HG02884 (cell line): ENCODE measurements around the gene NUBP1.

ENCODE experiments used
- ATAC-seq: cut with Tn5 transposase; IDR thresholded peaks from one replicate; pipeline ENCODE4 v1.9.1; 2021; ENCODE audit warnings: mild to moderate bottlenecking, moderate library complexity; ENCODE audit not compliant: unreplicated experiment

NUBP1 gene

DNA sequence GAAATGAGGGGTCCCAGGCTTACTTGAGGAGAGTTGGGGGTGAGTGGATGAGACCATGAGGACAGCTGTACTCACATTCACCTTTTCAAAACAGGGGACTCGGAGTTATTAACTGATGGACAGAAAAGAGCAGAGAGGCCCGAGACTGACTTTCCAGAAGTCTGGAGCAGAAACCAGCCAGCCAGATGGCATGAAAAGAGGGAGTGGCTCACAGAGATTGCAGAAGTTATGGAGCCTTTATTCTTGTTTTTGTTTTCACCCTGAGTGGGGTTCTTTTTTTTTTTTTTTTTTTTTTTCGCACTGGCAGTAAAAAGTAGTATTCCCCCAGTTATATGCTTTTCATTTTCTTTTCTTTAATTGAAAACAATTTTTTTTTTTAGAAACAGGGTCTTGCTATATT lies 56.1 kb downstream of the NUBP1 start:
- no peak for ATAC-seq

DNA sequence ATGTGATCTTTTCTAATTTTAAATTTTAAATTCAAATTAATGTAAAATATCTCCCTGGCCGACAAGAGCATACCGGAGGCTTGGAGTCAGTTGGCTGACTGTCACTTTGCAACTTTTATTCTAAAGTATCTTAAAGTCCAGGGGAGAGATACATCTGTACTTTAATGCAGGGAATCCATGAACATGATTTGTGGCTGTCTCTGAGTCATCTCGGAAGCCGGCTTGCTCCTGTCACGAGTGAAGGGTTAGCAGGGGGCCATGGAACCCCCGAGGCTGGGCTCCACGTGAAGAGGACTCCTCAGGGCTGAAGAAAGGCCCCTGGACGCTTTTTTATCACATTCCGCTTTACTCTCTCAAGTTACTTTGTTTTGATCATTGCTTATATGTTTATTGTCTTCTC lies 61.7 kb downstream of the NUBP1 start:
- ATAC-seq: no peak

DNA sequence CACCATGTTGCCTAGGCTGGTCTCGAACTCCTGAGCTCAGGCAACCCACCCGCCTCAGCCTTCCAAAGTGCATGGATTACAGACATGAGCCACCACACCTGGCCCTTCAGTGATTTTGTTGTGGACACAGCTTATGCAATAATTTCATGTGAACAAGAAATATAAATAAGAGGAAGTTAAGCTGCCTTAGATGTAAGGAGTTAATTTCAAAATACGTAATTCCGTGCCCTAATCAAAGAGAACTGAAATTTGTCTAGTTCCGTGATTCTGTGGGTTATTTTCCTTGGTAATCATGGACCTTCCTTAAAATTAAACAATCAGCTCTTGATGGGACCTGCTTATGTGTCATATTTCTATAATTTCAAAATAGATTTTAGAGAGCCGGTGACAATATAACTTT lies 63.1 kb downstream of the NUBP1 start:
- ATAC-seq: no peak

DNA sequence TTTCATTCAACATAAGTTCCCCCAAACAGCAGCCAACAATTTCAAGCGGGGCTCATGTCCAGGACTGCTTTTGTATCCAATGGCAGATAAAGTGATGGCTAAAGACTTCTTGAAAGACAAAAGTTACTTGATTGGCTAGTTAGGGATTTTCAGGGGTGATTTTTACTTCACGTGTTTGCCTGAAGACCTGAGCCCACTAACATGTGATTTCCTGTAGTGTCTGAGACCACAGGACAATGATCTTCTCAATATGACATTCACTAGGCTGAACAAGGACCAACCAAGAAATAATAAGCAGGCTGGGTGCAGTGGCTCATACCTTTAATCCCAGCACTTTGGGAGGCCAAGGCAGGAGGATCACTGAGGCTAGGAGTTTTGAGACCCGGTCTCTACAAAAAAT lies 64.6 kb downstream of the NUBP1 start:
- no peak for ATAC-seq

DNA sequence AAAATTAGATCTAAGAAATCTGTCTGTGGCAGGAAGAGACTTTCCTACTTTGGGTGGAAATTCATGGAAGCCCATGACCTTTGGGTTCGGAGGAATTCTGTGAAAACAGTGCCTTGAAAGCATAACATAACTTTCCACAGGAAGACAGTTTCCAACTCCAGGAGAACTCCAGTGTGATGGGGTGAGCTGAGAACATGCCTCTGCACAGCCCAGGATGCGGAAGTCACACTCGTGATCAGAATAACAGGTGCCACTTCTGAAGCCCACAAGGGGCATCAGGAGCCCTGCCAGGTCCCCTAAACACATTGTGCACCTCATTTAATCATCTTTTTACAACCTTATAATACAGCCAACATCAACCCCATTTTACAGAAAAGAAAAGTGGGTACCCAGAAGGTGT lies 65.2 kb downstream of the NUBP1 start:
- no peak for ATAC-seq

DNA sequence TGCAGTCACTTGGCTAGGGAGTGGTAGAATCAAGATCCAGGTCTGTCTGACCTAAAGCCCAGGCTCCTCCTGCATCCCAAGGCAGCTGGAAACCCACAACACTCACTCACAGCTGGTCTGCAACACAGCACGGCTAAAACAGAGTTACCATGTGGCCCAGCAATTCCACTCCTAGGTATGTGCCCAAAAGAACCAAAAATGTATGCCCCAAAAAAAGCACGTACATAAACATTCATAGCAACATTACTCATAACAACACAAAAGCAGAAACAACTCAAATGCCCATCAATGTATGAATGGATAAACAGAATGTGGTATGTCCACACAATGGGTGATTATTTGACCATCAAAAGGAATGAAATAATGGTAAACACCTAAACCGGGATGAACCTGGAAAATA lies 66.1 kb downstream of the NUBP1 start:
- no peak for ATAC-seq

DNA sequence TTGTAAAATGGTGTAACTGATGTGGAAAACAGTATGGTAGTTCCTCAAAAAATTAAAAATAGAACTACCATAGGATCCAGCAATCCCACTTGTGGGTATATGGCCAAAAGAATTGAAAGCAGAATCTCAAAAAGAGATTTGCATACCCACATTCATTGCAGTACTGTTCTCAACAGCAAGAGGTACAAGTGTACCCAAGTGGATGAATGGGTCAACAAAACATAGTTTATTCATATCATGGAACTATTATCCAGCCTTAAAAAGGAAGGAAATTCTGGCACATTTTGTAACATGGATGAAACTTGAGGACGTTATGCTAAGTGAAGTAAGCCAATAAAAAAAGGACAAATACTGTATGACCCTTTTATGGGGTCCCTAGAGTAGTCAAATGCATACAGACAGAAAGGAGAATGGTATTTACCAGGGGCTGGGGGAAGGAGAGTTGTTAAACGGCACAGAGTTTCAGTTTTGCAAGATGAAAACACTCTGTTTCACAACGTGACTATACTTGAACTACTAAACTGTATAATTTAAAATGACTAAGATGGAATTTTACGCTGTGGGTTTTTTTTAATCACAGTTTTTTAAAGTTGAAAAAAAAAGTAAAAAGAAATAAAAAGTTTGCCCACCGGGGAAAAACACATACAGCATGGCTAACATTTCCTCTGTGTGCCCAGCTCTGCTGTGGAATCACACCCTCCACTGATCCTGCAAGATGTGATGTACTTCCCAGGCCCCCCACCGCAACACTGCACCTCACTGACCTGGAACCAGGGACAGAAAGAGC lies 68.9 kb downstream of the NUBP1 start:
- ATAC-seq: peak; percentile 80

DNA sequence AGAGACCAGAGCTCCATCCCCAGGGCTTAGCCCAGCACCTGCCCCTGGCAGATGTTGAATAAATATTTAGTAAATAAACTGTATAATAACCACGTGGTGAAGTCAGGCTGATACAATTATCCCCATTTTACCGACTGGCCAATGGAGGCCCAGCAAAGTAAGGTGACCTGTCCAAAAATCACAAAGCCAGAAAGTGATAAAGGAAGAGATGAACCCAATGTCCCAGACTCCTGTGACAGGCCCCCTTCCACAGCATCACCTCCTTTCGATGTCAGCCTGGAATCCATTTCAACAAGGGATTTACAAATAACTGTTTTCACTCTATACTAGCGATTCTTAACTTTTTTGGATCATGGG lies 69.4 kb downstream of the NUBP1 start:
- ATAC-seq: no peak

DNA sequence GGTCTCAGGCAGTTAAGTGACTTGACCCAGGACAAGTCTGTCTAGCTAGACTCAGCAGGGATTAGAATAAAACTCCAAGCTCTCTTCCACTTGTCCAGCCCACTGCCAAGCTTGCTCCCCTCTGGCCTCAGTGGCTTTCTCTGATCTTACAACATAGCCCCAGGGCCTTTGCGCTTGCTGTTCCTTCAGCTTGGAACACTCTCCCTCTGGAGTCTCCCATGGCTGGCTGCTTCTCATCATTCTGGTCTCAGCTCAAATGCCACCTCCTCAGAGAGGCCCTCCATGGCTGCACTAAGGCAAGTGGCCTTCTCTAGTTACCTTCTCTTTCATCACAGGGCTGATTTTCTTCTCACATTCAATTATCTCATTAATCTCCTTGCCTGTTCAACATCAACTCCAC lies 73.9 kb downstream of the NUBP1 start:
- ATAC-seq: no peak

DNA sequence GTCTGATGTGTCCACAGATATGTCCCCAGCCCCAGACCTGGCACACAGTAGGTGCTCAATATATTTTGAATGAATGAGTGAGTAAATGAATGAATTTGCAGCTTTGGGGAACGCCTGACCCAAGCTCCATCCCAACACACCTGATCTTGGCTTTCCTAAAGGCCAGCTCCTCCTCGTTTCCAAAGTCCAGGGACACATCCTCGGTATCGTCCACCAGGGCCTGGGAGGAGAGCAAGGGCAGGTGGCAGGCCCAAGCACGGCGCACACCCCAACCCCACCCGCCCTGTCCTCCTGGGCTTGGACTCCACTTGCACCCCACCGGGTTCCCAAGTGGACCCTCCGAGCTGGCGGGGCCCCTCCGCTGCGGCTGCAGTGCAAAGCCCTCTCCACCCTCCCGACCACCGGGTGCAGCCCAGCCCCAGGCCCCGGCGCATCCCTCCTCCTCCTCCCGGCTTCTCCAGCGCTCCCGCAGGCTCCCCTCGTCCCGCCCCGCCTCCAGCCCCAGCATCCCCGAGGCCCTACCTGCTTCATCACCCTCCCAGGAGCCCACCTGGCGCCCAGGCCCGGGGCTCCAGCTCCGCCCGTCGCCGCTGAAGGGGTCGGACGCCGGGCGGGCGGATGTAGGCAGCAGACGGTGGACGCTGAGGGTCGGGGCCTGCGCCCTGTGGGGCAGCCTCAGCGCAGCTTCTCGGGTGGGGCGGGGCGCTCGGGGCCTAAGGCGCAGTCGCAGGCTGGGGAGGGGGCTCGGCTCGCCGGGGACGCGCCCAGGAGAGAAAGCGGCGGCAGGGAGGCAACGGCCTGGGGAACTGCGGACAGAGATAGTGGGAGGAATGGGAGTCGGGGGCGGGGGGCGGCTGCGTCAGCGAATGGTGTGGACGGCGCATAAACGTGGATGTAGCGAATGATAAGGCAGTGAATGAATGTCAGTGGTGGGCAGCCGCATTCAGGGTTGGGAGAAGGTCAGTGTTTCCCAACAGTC lies 74.6 kb downstream of the NUBP1 start, which contains the start of gene TVP23A:
TVP23A (minus strand) TSS at position 832 of the 979 bp plus-strand sequence; CDS start at position 531, 301 bp downstream.
- ATAC-seq: no peak
